ENCODE data around the gene PPP2R2D. TPM values are rescaled to one million over a fixed set of nuclear protein-coding genes. Genes with fewer than 3 reads are reported as not detected.

PPP2R2D gene
- total RNA-seq, 2 experiments from 2014 or later = 32.6 to 32.9 TPM

- H3K4me3 Mint-ChIP-seq = peak overlapping the region; percentile 67
- H3K27ac Mint-ChIP-seq = peak overlapping the region; percentile 13
- intact Hi-C loops (cut with DNase I, micrococcal nuclease) = loop anchor here in 1 of 2 experiments (10.0 kb wide), 1 partner anchor 1792 kb away; no protein-coding TSS in a partner anchor
- Histone ChIP-seq H3K36me3 (ENCODE audit: insufficient read depth, low read length) (no peaks in the 10 kb centered on the region), H3K4me1 (ENCODE audit: insufficient read depth, low read length) (peaks cover 25% of the 10 kb centered on the region), H3K9me3 (ENCODE audit: control insufficient read depth in 1 of 2, insufficient read depth in 1 of 2, low read length in 2 of 2) (no peaks in the 10 kb centered on the region), H3K27me3 (ENCODE audit: control insufficient read depth in 1 of 2, insufficient read depth in 2 of 2, low read length in 2 of 2) (no peaks in the 10 kb centered on the region), H3K4me3 (ENCODE audit: low read length) (no peak overlapping the region), H3K27ac (ENCODE audit: low read depth in 1 of 2, low read length in 2 of 2) (no peak overlapping the region)
- no peaks in the 10 kb centered on the region for H3K36me3 Mint-ChIP-seq (ENCODE audit: low read depth)
- ChIA-PET CTCF (interaction anchor here (1.0 to 2.3 kb wide), 3 partner anchors 11 to 126 kb away, joined by 3 to 6 read pairs (median 4); no protein-coding TSS in a partner anchor), POLR2A (interaction anchor here (0.9 to 1.5 kb wide), 4 partner anchors 8 to 86 kb away, joined by 3 to 5 read pairs (median 4); no protein-coding TSS in a partner anchor)
- TF ChIP-seq, protein P1, sequence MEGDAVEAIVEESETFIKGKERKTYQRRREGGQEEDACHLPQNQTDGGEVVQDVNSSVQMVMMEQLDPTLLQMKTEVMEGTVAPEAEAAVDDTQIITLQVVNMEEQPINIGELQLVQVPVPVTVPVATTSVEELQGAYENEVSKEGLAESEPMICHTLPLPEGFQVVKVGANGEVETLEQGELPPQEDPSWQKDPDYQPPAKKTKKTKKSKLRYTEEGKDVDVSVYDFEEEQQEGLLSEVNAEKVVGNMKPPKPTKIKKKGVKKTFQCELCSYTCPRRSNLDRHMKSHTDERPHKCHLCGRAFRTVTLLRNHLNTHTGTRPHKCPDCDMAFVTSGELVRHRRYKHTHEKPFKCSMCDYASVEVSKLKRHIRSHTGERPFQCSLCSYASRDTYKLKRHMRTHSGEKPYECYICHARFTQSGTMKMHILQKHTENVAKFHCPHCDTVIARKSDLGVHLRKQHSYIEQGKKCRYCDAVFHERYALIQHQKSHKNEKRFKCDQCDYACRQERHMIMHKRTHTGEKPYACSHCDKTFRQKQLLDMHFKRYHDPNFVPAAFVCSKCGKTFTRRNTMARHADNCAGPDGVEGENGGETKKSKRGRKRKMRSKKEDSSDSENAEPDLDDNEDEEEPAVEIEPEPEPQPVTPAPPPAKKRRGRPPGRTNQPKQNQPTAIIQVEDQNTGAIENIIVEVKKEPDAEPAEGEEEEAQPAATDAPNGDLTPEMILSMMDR (IDR thresholded peaks at IDR 0.05) = no peak
- H3K27me3 Mint-ChIP-seq = no peaks in the 10 kb centered on the region
- H3K4me1 Mint-ChIP-seq (ENCODE audit: low read depth) = peaks cover 28% of the 10 kb centered on the region
- no peaks in the 10 kb centered on the region for H3K9me3 Mint-ChIP-seq
- ATAC-seq (ENCODE audit: poor library complexity) (peak; percentile 19), DNase-seq (peak in 3 of 14 experiments; percentile 70 to 84 (median 80))
These were observed 4.4 kb upstream of the PPP2R2D start for GRCh38 chr10:131896403-131896802.

DNA sequence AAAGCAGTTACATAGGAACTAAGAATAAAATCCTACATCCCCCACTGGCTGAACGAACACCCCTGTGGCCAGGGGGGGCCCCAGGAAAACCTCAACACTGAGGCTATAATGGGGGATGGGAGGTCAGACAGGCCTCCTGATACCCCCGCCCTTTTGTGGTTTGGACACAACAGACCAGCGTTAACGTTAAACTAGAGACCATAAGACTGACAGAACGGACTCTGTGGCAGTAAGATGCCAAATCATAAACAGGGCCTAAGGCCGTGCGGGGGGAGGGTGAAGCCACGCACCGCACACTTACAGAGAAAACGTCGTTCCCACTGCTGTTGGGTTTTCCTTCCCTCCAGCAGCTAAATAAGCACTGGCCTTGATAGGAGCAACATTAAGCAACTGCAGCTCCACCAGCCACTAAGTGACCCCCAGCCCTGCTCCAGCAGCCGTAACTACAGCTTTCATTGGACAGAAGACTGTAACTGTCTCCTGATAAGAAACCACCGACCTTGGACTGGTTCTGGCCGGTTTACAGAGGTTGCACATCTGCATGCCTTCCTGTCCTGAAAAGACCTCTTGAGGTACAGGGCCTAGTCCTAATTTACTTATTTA, 3.4 kb upstream of the PPP2R2D start:
- H3K27me3 ChIP-seq (ENCODE audit: control insufficient read depth in 1 of 2, insufficient read depth in 2 of 2, low read length in 2 of 2) = no peaks in the 10 kb centered on the region
- intact Hi-C loops (cut with DNase I, micrococcal nuclease) = loop anchor here in 1 of 2 experiments (10.0 kb wide), 1 partner anchor 1793 kb away; no protein-coding TSS in a partner anchor
- Mint-ChIP-seq H3K36me3 (ENCODE audit: low read depth) (peaks cover 9% of the 10 kb centered on the region), H3K9me3 (no peaks in the 10 kb centered on the region), H3K27ac (no peak overlapping the region), H3K4me3 (no peak overlapping the region), H3K4me1 (ENCODE audit: low read depth) (peaks cover 37% of the 10 kb centered on the region), H3K27me3 (no peaks in the 10 kb centered on the region)
- POLR2A ChIA-PET = interaction anchor here (1.2 to 1.4 kb wide), 2 partner anchors 12 to 85 kb away, joined by 3 read pairs; no protein-coding TSS in a partner anchor
- TF ChIP-seq, protein P1 (IDR thresholded peaks at IDR 0.05) = no peak
- no peak overlapping the region for H3K27ac ChIP-seq (ENCODE audit: low read depth in 1 of 2, low read length in 2 of 2)
- peaks cover 34% of the 10 kb centered on the region for H3K4me1 ChIP-seq (ENCODE audit: insufficient read depth, low read length)
- H3K4me3 ChIP-seq (ENCODE audit: low read length) = no peak overlapping the region
- CTCF ChIA-PET = interaction anchor here (1.0 to 2.3 kb wide), 4 partner anchors 9 to 125 kb away, joined by 3 to 6 read pairs (median 4); no protein-coding TSS in a partner anchor
- H3K36me3 ChIP-seq (ENCODE audit: insufficient read depth, low read length) = no peaks in the 10 kb centered on the region
- ATAC-seq (ENCODE audit: poor library complexity) (no peak), DNase-seq (no peak)
- H3K9me3 ChIP-seq (ENCODE audit: control insufficient read depth in 1 of 2, insufficient read depth in 1 of 2, low read length in 2 of 2) = no peaks in the 10 kb centered on the region

- no peak overlapping the region for H3K4me3 ChIP-seq (ENCODE audit: low read length)
- Mint-ChIP-seq H3K36me3 (ENCODE audit: low read depth) (peaks cover 12% of the 10 kb centered on the region), H3K4me1 (ENCODE audit: low read depth) (peaks cover 40% of the 10 kb centered on the region), H3K4me3 (peak overlapping the region; percentile 38), H3K9me3 (no peaks in the 10 kb centered on the region), H3K27ac (no peak overlapping the region), H3K27me3 (no peaks in the 10 kb centered on the region)
- peaks cover 40% of the 10 kb centered on the region for H3K4me1 ChIP-seq (ENCODE audit: insufficient read depth, low read length)
- no peaks in the 10 kb centered on the region for H3K36me3 ChIP-seq (ENCODE audit: insufficient read depth, low read length)
- POLR2A ChIA-PET = no interaction called here
- TF ChIP-seq, protein P1 (IDR thresholded peaks at IDR 0.05) = no peak
- CTCF ChIA-PET = interaction anchor here (1.3 kb wide), 1 partner anchor 10 kb away, joined by 3 read pairs; no protein-coding TSS in a partner anchor
- DNase-seq (no peak), ATAC-seq (ENCODE audit: poor library complexity) (no peak)
- H3K27me3 ChIP-seq (ENCODE audit: control insufficient read depth in 1 of 2, insufficient read depth in 2 of 2, low read length in 2 of 2) = no peaks in the 10 kb centered on the region
- no peaks in the 10 kb centered on the region for H3K9me3 ChIP-seq (ENCODE audit: control insufficient read depth in 1 of 2, insufficient read depth in 1 of 2, low read length in 2 of 2)
- intact Hi-C loops (cut with DNase I, micrococcal nuclease) = loop anchor here in 1 of 2 experiments (10.0 kb wide), 1 partner anchor 1793 kb away; no protein-coding TSS in a partner anchor
- no peak overlapping the region for H3K27ac ChIP-seq (ENCODE audit: low read depth in 1 of 2, low read length in 2 of 2)
These were observed 2.7 kb upstream of the PPP2R2D start for GRCh38 chr10:131898061-131898460.

Measured in CD4-positive, alpha-beta T cell (primary cell).